Parathyroid adenoma (tissue), 2 donors: ENCODE data around the gene PLCXD3.

Source experiments
- H2AFZ ChIP-seq: fragments of 300-600 bp; sonication (generic); one replicate; pipeline ENCODE4 v1.7.0; 2017; ENCODE audit warnings: antibody characterized with exemption, mild to moderate bottlenecking
- H3K27ac ChIP-seq: fragments of 300-600 bp; sonication (generic); one replicate; pipeline ENCODE4 v1.7.0; 2017
- H3K27me3 ChIP-seq: fragments of 300-600 bp; sonication (generic); one replicate; pipeline ENCODE4 v1.7.0; 2017; ENCODE audit warnings: low read length; ENCODE audit not compliant: control insufficient read depth, insufficient read depth
- H3K36me3 ChIP-seq: fragments of 300-600 bp; sonication (generic); one replicate; pipeline ENCODE4 v1.7.0; 2017; ENCODE audit warnings: low read length; ENCODE audit not compliant: control insufficient read depth, insufficient read depth
- H3K4me1 ChIP-seq: fragments of 300-600 bp; sonication (generic); one replicate; pipeline ENCODE4 v1.7.0; 2017; ENCODE audit warnings: control low read depth
- H3K4me2 ChIP-seq: fragments of 300-600 bp; sonication (generic); one replicate; pipeline ENCODE4 v1.7.0; 2017; ENCODE audit warnings: low read length
- H3K4me3 ChIP-seq: fragments of 300-600 bp; sonication (generic); one replicate; pipeline ENCODE4 v1.7.0; 2017; ENCODE audit warnings: low read depth, low read length
- H3K79me2 ChIP-seq: fragments of 300-600 bp; sonication (generic); one replicate; pipeline ENCODE4 v1.7.0; 2017; ENCODE audit warnings: control low read depth
- H3K9ac ChIP-seq: fragments of 300-600 bp; sonication (generic); one replicate; pipeline ENCODE4 v1.7.0; 2017; ENCODE audit warnings: mild to moderate bottlenecking
- H3K9me3 ChIP-seq: fragments of 300-600 bp; sonication (generic); one replicate; pipeline ENCODE4 v1.7.0; 2017; ENCODE audit warnings: low read length; ENCODE audit not compliant: control insufficient read depth
- TF ChIP-seq, protein P1 (sequence below): fragments of 300-600 bp; sonication (generic); IDR thresholded peaks from one replicate; pipeline ENCODE4 v1.7.0; 2017; ENCODE audit warnings: antibody characterized with exemption, mild to moderate bottlenecking
- donor health status: primary hyperparathyroidism.

PLCXD3 gene

DNA sequence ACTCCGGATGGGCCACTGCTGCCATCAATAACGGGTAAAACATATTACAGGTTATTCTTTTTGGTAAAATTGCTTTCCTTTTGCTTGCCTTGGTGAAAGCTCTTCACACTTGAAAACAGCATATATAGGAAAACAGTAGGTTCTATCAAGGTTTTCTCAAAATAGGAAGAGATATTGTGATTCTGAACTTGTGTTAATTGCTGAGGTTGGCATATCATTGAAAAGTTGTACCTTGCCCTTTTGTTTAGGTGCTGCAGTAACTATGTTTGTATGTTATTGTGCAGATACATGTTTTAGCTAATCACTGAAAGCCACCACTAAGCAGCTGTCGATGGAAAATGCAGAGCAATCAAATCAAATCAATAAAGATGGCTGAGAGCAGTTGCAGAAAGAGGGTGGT is 219.1 kb downstream of the PLCXD3 start:
- Histone ChIP-seq H3K27me3 (no peaks in the 10 kb centered on the region), H3K27ac (no peak overlapping the region), H3K4me2 (no peak overlapping the region), H3K79me2 (no peaks in the 10 kb centered on the region), H3K9ac (no peak overlapping the region), H3K9me3 (no peaks in the 10 kb centered on the region), H3K36me3 (no peaks in the 10 kb centered on the region), H2AFZ (no peak overlapping the region), H3K4me3 (no peak overlapping the region), H3K4me1 (no peaks in the 10 kb centered on the region)
- TF ChIP-seq, protein P1, sequence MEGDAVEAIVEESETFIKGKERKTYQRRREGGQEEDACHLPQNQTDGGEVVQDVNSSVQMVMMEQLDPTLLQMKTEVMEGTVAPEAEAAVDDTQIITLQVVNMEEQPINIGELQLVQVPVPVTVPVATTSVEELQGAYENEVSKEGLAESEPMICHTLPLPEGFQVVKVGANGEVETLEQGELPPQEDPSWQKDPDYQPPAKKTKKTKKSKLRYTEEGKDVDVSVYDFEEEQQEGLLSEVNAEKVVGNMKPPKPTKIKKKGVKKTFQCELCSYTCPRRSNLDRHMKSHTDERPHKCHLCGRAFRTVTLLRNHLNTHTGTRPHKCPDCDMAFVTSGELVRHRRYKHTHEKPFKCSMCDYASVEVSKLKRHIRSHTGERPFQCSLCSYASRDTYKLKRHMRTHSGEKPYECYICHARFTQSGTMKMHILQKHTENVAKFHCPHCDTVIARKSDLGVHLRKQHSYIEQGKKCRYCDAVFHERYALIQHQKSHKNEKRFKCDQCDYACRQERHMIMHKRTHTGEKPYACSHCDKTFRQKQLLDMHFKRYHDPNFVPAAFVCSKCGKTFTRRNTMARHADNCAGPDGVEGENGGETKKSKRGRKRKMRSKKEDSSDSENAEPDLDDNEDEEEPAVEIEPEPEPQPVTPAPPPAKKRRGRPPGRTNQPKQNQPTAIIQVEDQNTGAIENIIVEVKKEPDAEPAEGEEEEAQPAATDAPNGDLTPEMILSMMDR: no peak

DNA sequence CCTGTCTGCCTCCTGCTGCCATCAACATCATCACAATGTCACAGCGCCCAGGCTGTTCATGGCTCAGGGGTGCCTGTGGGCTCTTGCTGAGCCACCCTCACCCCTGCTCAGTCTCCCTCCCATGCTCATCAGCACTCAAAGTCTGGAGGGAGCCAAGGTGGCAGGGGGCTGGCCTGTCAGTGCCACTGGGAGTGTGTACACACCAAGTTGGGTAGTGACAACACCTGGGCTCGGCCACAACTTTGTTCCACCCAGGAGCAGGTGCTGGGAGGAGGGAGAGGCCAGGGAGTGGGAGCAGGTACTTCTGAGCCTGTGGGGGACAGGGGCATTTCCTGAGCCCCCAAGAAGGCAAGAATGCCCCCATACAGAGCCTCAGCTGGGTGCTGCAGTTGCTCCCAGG is 219.6 kb downstream of the PLCXD3 start:
- no peak overlapping the region for H2AFZ ChIP-seq

GRCh38 chr5:41289970-41290464 is 220.4 kb downstream of the PLCXD3 start:
- no peaks in the 10 kb centered on the region for H3K4me1 ChIP-seq
- no peak overlapping the region for H3K4me2 ChIP-seq
- no peaks in the 10 kb centered on the region for H3K36me3 ChIP-seq
- H3K27ac ChIP-seq: no peak overlapping the region
- TF ChIP-seq, protein P1: no peak
- H3K27me3 ChIP-seq: no peaks in the 10 kb centered on the region
- H3K4me3 ChIP-seq: no peak overlapping the region
- no peaks in the 10 kb centered on the region for H3K79me2 ChIP-seq
- H3K9me3 ChIP-seq: no peaks in the 10 kb centered on the region
- H3K9ac ChIP-seq: no peak overlapping the region
- H2AFZ ChIP-seq: no peak overlapping the region

More for the DNA sequence above, 219.6 kb downstream of the PLCXD3 start:
- Histone ChIP-seq H3K9ac (no peak overlapping the region), H3K79me2 (no peaks in the 10 kb centered on the region), H3K36me3 (no peaks in the 10 kb centered on the region), H3K9me3 (no peaks in the 10 kb centered on the region), H3K4me3 (no peak overlapping the region), H3K4me2 (no peak overlapping the region), H3K27me3 (no peaks in the 10 kb centered on the region), H3K27ac (no peak overlapping the region), H3K4me1 (no peaks in the 10 kb centered on the region)
- TF ChIP-seq, protein P1: no peak

DNA sequence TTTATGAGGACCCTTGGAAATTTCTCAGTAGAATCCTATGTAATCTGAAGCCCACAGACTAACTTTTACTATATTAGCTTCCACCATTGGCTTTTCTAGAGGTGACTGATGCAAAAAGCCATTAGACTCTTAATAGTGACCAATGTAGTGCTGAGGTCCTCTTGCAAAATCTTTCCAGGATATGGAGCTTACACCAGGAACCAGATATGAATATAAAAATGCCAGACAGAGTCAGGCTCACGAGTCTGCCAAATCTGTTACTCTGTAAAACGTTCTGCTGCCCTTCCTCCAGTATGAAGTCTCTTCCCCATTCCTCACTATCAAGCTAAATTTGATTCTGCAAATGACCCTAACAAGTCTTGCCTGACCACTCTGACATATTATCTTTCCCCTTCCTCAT is 223.7 kb downstream of the PLCXD3 start:
- TF ChIP-seq, protein P1: no peak
- H3K27ac ChIP-seq: no peak overlapping the region

DNA sequence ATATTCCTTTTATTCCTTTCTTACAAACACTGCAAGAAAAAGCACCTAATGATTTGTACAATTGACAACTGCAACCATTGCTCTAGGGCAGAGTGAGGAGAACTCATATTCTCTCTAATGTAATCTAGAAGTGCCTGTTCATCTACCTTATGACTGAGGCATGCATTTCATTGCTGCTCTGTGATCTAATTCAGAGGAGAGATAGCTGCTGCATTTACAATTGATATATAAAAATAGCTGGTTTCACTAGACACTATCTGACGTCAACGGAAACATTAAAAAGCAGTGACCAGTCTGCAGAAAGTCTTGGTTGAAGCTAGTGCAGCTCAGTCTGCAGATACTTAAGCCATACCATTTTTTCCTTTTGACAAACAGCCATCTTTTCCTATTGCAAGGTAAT is 224.2 kb downstream of the PLCXD3 start:
- H3K27me3 ChIP-seq: no peaks in the 10 kb centered on the region
- H3K4me1 ChIP-seq: no peaks in the 10 kb centered on the region
- no peaks in the 10 kb centered on the region for H3K79me2 ChIP-seq
- no peak overlapping the region for H2AFZ ChIP-seq
- no peak overlapping the region for H3K27ac ChIP-seq
- no peak overlapping the region for H3K4me2 ChIP-seq
- H3K4me3 ChIP-seq: no peak overlapping the region
- H3K9me3 ChIP-seq: peaks cover 3% of the 10 kb centered on the region
- TF ChIP-seq, protein P1: no peak
- no peaks in the 10 kb centered on the region for H3K36me3 ChIP-seq
- H3K9ac ChIP-seq: no peak overlapping the region

More for the DNA sequence above, 223.7 kb downstream of the PLCXD3 start:
- Histone ChIP-seq H3K36me3 (no peaks in the 10 kb centered on the region), H3K9me3 (peaks cover 3% of the 10 kb centered on the region), H3K27me3 (no peaks in the 10 kb centered on the region), H2AFZ (no peak overlapping the region), H3K9ac (no peak overlapping the region), H3K4me2 (no peak overlapping the region), H3K4me1 (no peaks in the 10 kb centered on the region), H3K79me2 (no peaks in the 10 kb centered on the region), H3K4me3 (no peak overlapping the region)
